ENCODE measurements around the gene RBKS.
"Not testable (repeated sequence)": the region's sequence is repeated elsewhere in the genome, so short reads cannot be mapped to it uniquely, and the experiment has no call there.

RBKS gene

DNA sequence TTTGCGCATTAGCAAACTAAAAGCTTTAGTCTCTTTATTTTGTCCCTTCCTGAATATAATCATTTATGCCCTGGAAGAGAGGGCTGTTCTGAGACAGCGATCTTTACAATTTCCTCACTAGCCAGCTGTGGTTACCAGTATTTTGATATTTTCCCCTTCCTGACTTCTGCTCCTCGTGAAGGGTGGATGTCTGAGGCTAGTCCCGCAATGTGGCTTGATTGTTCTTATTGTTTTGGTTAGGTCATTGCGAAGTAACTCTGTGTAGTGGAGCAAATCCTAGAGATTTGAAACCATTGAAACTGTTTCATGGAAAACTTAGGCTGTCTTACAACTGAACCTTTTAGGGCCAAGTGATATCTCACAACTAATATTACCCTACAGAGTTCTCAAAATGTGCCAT is 116.2 kb downstream of the RBKS start:
- TF ChIP-seq, protein P1, sequence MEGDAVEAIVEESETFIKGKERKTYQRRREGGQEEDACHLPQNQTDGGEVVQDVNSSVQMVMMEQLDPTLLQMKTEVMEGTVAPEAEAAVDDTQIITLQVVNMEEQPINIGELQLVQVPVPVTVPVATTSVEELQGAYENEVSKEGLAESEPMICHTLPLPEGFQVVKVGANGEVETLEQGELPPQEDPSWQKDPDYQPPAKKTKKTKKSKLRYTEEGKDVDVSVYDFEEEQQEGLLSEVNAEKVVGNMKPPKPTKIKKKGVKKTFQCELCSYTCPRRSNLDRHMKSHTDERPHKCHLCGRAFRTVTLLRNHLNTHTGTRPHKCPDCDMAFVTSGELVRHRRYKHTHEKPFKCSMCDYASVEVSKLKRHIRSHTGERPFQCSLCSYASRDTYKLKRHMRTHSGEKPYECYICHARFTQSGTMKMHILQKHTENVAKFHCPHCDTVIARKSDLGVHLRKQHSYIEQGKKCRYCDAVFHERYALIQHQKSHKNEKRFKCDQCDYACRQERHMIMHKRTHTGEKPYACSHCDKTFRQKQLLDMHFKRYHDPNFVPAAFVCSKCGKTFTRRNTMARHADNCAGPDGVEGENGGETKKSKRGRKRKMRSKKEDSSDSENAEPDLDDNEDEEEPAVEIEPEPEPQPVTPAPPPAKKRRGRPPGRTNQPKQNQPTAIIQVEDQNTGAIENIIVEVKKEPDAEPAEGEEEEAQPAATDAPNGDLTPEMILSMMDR (IDR thresholded peaks at IDR 0.05; ENCODE audit: control insufficient read depth, extremely low read depth, insufficient read depth), result no peak
- DNase-seq (ENCODE audit: low read depth), result no peak
- no peak overlapping the region for H3K4me3 ChIP-seq (ENCODE audit: low read depth, low read length)

DNA sequence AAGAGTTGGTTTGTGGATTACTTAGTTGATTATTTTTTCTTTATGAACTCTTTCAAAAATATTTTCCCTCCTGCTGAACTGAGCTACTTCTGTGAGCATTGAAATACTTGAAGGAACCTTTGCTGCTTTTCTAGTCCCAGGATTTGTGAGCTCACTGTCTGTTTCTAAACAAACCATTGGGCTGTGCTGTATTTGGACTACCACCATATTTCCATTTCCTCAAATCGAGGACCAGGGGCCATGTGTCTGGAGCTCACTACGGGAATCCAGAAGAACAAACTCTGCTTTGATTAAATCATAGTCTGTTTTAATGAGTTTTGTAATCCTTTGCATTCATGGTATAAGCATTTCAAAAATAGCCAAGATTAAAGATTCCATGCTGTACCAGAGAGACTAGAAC is 117.4 kb downstream of the RBKS start:
- H3K4me3 ChIP-seq (ENCODE audit: low read depth, low read length), result peak overlapping the region; percentile 92
- DNase-seq (ENCODE audit: low read depth), result no peak
- TF ChIP-seq, protein P1 (IDR thresholded peaks at IDR 0.05; ENCODE audit: control insufficient read depth, extremely low read depth, insufficient read depth), result no peak

DNA sequence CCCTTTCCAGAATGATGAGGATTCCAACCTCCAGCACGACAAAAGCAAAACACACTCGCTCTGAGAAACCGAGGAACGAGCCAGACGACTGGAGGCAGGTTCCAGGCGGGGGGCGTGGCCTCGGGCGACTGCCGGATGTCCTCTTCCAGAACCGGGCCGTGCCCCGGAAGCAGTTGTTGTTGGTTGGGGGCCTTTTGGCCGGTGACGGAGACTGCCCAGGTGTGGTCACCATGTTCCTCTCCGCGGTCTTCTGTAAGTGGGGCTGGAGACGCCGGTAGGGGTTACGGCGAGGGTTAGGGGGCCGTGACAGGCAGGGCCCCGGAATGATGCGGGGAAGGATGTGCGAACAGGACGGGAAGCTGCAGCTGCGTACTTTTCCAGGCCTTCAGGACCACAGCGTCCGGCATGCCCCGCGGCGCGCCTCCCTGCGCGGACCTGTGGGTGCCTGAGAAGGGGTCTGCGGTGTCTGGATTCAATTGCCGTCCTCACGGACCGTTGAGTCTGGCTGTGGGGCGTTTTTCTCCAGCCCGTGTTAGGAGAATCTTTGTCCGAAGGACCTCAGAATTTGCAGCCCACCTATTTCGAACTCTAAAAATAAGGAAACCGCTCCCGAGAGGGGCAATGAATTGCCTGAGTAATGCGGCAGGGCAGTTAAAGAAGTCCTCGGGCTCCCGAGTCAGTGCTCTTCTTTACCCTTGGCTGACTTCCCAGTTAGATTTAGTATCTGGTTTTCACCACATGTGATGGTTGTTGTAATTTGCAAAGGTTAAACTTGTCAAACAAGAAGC is 118.4 kb downstream of the RBKS start, which contains the start of gene MRPL33:
MRPL33 (plus strand) TSS at position 172 of the 788 bp plus-strand sequence; CDS start at position 231, 59 bp downstream.
- DNase-seq (ENCODE audit: low read depth), result peak; percentile 70
- TF ChIP-seq, protein P1 (IDR thresholded peaks at IDR 0.05; ENCODE audit: control insufficient read depth, extremely low read depth, insufficient read depth), result no peak
- H3K4me3 ChIP-seq (ENCODE audit: low read depth, low read length), result peak within 1 kb of the TSS; percentile 92

DNA sequence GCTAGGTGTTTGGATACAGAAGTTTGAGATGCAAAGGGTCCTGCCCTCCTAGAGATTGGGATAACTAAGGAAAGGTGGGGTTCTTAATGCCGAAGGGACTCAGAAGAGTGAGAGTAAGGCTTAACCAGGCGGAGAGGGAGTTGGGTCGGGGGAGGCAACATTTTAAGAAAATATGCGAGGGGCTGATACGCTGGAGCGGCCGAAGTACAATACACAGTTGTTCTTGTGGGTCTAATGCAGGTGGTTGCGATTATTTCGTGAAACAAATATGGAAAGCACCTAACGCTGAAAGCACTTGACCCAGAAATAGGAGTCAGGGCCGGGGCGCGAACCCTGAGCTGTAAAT is 119.0 kb downstream of the RBKS start:
- TF ChIP-seq, protein P1 (IDR thresholded peaks at IDR 0.05; ENCODE audit: control insufficient read depth, extremely low read depth, insufficient read depth), result no peak
- no peak for DNase-seq (ENCODE audit: low read depth)
- H3K4me3 ChIP-seq (ENCODE audit: low read depth, low read length), result peak overlapping the region; percentile 92

DNA sequence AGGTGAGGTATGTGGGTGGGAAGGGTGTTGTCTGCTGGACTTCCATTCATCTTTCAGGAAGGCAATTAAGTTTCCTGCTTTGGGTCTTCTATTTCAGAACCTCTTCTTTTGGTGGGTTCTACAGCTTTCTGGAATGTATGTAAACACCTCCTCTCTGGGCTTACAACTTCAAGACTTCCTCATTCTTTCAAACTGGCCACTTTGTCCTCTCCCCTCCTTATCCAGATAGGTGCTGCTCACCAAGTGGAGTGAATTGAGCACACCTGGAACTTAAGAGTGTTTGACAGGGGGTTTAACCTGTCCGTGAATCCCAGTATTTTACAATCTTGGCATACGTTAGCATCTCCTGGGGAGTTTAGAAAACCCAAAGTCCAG is 123.9 kb downstream of the RBKS start:
- no peak for DNase-seq (ENCODE audit: low read depth)
- H3K4me3 ChIP-seq (ENCODE audit: low read depth, low read length), result no peak overlapping the region
- TF ChIP-seq, protein P1 (IDR thresholded peaks at IDR 0.05; ENCODE audit: control insufficient read depth, extremely low read depth, insufficient read depth), result no peak

DNA sequence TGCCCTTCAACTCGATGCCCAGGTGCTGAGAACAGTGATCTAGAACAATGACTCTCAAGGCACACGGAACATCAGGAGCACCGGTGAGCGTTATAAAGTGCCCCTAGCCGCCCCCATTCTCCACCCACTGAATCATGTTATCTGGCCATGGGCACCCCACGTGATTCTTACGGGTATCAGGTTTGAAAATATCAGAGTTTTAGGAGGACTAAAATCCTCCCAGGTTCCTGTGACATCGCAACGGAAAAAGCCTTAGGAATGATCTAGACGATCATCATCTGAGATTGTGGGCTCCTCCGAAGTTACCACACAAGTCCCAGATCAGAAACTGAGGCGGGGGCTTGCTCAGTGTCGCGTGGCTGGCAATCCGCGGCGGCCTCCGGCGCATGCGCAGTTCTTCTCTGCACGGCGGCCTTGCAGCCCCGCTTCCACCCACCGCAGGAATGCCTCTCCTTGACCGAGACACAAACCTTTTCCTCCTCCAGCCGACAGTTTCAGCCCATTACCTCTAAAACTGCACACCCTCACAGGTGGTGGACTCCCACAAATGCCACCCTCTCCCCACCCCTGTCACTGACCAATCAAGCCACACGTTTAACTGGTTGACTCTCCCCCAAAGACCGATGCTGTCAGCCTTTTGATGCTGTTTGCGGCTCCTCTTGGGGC is 124.4 kb downstream of the RBKS start:
- DNase-seq (ENCODE audit: low read depth), result no peak
- H3K4me3 ChIP-seq (ENCODE audit: low read depth, low read length), result no peak overlapping the region
- TF ChIP-seq, protein P1 (IDR thresholded peaks at IDR 0.05; ENCODE audit: control insufficient read depth, extremely low read depth, insufficient read depth), result no peak

DNA sequence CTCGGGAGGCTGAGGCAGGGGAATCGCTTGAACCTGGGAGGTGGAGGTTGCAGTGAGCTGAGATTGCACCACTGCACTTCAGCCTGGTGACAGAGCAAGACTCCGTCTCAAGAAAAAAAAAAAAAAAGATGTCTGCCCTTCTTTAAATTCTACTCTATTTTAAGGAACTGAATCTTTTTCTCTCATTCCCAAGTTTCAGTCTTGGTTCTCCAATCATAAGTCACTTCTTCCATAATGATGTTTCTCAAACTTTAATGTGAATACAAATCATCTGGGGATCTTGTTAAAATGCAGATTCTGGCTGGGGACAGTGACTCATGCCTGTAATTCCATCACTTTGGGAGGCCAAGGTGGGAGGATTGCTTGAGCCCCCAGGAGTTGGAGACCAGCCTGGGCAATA is 125.7 kb downstream of the RBKS start:
- not testable (repeated sequence) for H3K4me3 ChIP-seq (ENCODE audit: low read depth, low read length); DNase-seq (ENCODE audit: low read depth)
